GM19324 (cell line): ENCODE measurements around the gene TRAPPC2L.
"Not testable (repeated sequence)": the region's sequence is repeated elsewhere in the genome, so short reads cannot be mapped to it uniquely, and the experiment has no call there.

Experiments used
- ATAC-seq: cut with Tn5 transposase; IDR thresholded peaks from one replicate; pipeline ENCODE4 v1.9.1; 2021; ENCODE audit warnings: mild to moderate bottlenecking, moderate library complexity; ENCODE audit not compliant: unreplicated experiment, low FRiP score

The TRAPPC2L gene

GRCh38 chr16:88886420-88886844 lies 29.5 kb downstream of the TRAPPC2L start:
- ATAC-seq = no peak

GRCh38 chr16:88886845-88887521 lies 30.1 kb downstream of the TRAPPC2L start:
- ATAC-seq = no peak

- ATAC-seq = no peak
These were observed 31.1 kb downstream of the TRAPPC2L start for GRCh38 chr16:88888057-88888456.

GRCh38 chr16:88888461-88889387 lies 31.8 kb downstream of the TRAPPC2L start:
- ATAC-seq = no peak

- not testable (repeated sequence) for ATAC-seq
These were observed 32.9 kb downstream of the TRAPPC2L start for GRCh38 chr16:88889702-88890352.

GRCh38 chr16:88891083-88891482 lies 34.2 kb downstream of the TRAPPC2L start:
- ATAC-seq = no peak

GRCh38 chr16:88892065-88892464 lies 35.1 kb downstream of the TRAPPC2L start:
- ATAC-seq = no peak

- ATAC-seq = no peak
These were observed 36.4 kb downstream of the TRAPPC2L start for GRCh38 chr16:88893127-88893968.

- ATAC-seq = not testable (repeated sequence)
These were observed 37.3 kb downstream of the TRAPPC2L start for GRCh38 chr16:88894266-88894665.

- ATAC-seq = no peak
These were observed 37.9 kb downstream of the TRAPPC2L start for GRCh38 chr16:88894681-88895300.

GRCh38 chr16:88895335-88895734 lies 38.4 kb downstream of the TRAPPC2L start:
- ATAC-seq = no peak

- no peak for ATAC-seq
These were observed 39.5 kb downstream of the TRAPPC2L start for GRCh38 chr16:88896238-88897070.

- no peak for ATAC-seq
These were observed 40.9 kb downstream of the TRAPPC2L start for GRCh38 chr16:88897696-88898425.

- ATAC-seq = no peak
These were observed 43.2 kb downstream of the TRAPPC2L start for GRCh38 chr16:88899901-88900661.

GRCh38 chr16:88900662-88901052 lies 43.7 kb downstream of the TRAPPC2L start:
- ATAC-seq = no peak

- no peak for ATAC-seq
These were observed 44.9 kb downstream of the TRAPPC2L start for GRCh38 chr16:88901718-88902337.

GRCh38 chr16:88902744-88903143 lies 45.8 kb downstream of the TRAPPC2L start:
- ATAC-seq = no peak
